Anterior cingulate cortex (tissue), 58 donors: ENCODE data around the gene COL24A1.
"Not testable (repeated sequence)": the region's sequence is repeated elsewhere in the genome, so short reads cannot be mapped to it uniquely, and the experiment has no call there.

Source experiments
- DNase-seq, 58 donors: peaks; one replicate each; lab custom pipeline; 2025; lab: John Stamatoyannopoulos, UW

The COL24A1 gene

DNA sequence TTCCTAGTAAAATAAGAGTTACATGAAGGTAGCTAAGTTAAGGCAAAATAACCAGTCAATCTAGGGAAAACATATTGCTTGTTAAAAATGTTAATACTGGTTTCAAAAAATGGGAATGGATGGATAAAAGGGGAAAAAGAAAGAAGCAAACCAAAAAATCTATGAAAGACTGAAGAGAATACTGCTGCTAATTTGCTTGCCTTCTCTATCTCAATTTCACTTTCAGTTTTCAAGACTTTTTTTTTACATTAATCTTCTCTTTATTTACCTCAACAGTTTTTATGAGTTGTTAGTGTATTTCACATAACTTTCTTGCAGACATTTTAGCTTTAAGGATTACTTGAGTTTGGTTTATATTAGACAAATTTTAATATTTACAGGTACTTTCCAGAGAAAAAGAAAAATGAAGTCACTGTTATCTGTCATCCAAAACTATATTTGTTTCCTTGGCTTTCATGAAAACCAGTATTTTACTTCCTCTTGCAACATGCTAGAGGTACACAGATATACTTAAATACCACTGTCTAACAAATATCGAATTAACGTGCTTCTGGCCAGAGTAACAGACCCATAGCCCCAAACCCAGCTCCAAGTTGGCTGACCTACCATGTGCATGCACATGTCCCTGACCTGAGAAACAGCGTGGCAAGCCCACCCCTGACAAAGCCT, 70.7 kb downstream of the COL24A1 start:
- DNase-seq: no peak

DNA sequence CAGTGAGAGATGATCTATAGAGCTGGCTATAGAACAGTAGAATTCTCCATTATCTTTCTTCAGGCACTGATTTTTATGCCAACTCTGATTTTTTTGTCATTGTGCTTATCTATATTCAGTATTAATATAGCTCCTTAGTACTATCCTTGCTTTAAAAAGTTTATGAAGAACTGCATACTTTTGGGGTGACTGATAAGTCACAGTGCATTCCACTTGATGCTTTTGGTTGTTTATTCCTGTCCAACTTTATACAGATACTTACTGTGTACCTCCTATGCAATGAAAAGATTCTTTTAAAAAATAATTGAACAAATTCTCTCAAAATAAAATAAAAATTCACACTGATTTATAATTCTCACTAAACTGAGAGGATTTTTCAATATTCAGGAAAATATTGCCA, 71.6 kb downstream of the COL24A1 start:
- no peak for DNase-seq

DNA sequence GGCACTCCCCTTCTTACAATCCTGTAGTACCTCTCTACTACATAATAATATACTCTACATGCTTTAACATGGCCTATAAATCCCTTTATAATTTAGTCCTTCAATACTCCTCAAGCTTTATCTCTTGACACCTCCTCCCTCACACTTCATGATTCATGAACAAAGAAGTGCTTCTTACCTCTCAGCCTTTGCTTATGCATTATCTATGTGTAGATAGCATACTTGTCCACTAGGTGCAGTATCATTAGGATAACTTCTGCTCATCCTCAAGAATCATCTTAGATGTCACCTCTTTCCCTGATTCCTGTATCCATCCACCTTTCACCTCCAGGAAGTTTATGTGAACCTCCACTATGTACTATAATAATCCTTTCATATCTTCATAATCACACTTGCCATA, 74.4 kb downstream of the COL24A1 start:
- no peak for DNase-seq

DNA sequence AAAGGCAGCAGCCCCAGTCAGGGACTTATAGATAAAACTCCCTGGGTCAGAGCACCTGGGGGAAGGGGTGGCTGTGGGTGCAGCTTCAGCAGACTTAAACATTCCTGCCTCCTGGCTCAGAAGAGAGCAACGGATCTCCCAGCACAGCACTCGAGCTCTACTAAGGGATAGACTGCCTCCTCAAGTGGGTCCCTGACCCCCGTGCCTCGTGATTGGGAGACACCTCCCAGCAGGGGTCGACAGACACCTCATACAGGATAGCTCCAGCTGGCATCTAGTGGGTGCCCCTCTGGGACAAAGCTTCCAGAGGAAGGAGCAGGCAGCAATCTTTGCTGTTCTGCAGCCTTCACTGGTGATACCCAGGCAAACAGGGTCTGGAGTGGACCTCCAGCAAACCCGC, 84.1 kb downstream of the COL24A1 start:
- DNase-seq: not testable (repeated sequence)

DNA sequence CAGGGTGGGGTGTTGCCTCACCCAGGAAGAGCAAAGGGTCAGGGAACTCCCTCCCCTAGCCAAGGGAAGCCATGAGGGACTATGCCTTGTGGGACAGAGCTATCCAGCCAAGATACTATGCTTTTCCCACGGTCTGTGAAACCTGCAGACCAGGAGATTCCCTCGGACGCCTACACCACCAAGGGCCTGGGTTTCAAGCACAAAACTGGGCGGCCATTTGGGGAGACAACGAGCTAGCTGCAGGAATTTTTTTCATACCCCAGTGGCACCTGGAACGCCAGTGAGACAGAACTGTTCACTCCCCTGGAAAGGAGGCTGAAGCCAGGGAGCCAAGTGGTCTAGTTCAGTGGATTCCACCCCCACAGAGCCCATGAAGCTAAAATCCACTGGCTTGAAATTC, 84.7 kb downstream of the COL24A1 start:
- DNase-seq: not testable (repeated sequence)

DNA sequence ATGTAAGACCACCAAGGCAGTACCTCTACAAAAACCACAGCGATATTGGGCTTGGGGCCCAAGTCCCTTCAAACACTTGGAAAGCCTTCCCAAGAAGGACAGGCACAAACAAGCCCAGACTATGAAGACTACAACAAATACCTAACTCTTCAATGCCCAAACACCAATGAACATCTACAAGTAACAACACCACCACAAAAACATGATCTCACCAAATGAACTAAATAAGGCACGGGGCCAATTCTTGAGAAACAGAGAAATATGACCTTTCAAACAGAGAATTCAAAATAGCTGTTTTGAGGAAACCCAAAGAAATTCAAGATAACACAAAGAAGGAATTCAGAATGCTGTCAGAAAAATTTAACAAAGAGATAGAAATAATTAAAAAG, 86.8 kb downstream of the COL24A1 start:
- DNase-seq: no peak

DNA sequence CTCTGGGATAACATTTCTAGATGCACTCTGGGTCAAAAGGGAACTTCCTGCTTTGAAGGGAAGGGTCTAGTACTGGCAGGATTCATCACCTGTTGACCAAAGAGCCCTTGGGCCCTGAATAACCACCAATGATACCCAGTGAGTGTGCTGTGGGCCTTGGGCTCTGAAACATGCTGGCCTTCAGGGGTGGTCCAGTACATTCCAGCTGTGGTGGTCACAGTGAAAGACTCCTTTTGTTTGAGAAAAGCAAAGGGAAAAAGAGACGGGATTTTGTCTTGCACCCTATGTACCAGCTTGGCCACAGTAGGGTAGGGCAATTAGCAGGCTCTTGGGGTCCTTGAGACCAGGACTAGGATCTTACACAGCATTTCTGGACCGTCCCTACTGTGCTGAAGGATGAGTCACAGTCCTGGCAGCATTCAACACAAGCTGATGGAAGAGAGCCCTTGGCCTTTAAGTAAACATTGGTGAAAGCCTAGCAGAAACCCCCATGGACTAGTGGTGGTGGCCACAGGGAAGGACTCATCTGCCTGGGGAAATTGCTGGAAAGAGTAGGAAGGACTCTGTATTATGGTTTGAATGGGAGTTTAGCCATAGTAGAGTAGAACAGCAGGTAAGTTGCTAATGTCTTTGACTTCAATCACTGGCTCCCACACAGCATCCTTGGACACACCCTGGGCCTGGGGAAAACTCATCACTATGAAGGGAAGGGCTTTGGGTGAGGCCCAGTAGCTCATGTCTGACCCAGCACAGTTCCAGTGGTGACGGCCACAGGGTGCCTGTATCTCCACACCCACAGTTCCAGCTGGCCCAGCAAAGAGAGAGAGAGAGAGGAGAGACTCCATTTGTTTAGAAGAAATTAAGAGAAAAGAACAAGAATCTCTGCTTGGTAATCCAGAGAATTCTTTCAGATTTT, 87.5 kb downstream of the COL24A1 start:
- DNase-seq: no peak

DNA sequence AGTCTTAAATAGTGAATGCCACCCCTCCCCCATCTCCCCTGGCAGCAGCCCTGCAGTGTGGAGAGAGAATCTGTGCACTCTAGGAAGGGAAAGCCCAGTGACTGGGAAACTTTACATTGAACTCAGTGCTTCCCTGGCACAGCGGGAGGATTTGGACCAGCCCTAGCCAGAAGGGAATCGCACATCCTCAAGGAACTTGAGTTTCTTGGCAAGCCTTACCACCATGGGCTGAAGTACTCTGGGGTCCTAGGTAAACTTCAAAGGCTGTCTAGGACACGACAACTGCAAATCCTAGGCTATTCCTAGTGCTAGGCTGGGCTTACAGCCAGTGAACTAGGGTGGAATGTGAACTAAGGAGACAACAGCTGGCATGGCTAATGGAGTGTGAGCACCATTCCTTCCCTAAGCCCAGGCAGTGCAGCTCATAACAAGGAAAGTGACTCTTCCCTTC, 88.3 kb downstream of the COL24A1 start:
- no peak for DNase-seq

DNA sequence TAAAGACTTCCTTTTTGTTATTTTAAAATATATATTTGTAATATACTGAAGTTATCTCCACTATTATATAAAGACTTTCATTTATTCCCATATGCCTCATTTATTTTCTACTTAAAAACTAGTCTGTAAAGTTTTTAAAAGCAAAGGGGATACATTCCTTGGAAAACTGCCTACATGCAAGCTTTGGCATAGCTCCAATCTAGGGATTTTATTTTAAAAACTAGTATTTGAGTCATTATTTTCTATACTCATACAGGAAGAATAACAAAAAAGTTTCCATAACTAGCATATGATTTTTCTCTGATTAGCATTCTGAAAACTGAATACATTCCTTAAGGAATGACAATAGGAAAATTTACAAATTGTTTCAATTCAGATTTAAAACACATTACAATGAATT, 88.9 kb downstream of the COL24A1 start:
- DNase-seq: no peak

DNA sequence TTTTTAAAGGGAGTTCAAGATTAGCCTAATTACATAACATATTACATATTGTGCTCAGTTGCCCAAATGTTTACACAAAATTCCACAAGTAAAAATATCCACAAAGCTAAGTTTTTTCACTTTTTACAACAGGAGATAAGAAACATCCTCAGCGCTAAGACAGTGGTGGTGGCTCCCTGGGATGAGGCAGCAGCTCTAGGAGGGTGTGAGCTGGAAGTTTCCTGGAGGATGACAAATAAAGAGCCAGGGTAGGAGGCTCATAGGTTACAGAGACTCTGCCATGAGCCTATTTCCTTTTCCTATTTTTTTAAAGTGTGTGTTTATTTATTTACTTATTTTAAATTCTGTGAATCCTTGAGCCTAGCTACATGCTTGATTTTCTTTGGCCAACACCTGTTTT, 91.7 kb downstream of the COL24A1 start:
- no peak for DNase-seq

DNA sequence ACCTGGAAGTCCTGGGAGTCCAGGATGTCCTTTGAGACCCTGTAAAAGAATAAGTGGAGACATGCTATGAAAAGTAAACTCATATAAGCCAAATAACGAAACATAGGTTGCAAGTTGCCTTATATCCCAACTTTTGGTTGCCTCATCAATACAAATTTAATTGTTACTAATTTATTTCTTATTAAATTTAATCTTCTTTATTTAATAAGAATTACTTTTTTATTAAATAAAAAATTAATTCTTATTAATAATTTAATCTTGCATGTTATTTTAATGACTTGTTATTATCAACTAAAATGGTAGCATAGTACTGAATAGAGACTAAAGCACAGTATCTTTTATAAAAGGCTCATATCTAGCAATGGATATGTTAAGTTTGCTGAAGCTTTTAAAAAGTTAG, 92.9 kb downstream of the COL24A1 start:
- no peak for DNase-seq

DNA sequence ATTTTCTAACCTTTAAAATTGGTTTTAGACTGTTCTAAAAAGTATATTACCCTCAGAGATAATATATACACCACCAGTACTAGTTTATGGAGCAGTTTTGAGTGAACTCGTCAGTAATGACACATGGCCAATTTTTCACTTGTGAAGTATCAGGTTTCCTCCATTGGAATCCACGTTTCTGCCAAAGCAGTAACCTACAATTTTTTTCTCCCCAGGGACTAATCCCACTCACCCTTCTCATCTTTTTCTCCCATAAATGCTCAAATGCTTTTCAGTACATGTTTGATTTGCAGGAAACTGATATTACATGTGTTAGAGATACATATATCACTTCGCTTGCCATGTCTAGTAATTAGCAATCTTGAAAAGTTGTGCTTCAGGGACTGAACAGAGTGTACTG, 94.1 kb downstream of the COL24A1 start:
- no peak for DNase-seq

DNA sequence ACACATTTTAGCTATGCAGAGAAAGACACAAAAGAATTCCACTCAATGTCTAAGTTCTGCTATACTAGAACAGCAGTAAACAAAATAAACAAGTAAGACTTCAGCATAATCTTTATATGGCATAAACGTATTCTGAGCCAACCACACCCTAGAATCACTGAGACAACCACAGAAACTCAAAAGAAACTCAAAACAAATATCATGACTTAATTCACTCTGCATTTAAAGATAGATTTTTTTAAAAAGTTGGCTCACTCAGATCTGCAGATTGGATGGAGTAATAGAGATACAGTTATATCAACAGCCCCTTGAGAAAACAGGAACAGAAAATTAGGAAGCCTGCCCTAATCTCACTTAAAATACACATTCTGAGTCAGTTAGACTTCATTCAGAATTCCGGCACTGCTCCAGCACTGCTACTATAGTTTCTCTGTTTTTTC, 95.0 kb downstream of the COL24A1 start:
- DNase-seq: no peak

DNA sequence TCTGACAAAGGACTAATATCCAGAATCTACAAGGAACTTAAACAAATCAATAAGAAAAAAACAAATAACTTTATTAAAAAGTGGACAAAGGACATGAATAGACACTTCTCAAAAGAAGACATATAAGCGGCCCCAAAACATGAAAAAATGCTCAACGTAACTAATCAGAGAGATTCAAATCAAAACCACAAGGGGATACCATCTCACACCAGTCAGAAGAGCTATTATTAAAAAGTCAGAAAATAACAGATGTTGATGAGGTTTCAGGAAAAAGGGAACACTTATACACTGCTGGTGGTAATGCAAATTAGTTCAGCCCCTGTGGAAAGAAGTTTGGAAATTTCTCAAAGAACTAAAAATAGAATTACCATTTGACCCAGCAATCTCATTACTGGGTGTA, 102.2 kb downstream of the COL24A1 start:
- no peak for DNase-seq

DNA sequence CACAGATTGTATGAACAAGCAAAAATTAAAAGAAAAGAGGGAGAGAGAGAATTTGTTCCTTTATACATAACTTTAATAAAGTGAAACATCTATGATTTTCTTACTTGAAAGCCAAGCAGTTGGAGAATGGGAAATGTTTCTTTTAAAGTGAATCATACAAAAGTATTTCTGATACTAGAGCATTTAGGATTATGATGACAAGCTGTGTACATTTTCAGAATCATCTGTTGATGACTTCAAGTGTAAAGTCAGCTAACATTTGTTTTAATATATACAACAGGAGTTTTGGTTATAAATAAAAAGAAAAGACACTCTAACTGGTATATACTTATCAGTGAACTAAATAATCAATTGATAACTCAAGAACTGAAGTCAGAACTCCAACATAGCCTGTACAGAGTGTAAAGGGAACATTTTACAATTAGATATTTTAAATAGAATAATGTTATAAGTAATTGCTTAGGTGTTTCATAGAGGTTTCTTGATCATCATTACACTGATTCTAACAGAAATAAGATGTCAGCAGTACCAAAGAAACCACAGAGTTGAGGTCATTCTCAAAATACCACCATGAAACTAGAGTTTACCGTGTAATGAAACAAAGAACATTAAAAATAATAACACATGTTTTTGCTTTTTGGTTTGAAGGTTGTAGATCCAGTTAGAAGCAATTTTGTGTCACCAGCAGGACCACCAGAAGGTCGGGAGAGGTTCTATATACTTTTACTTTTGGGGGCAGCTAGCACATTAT, 103.4 kb downstream of the COL24A1 start:
- DNase-seq: no peak

DNA sequence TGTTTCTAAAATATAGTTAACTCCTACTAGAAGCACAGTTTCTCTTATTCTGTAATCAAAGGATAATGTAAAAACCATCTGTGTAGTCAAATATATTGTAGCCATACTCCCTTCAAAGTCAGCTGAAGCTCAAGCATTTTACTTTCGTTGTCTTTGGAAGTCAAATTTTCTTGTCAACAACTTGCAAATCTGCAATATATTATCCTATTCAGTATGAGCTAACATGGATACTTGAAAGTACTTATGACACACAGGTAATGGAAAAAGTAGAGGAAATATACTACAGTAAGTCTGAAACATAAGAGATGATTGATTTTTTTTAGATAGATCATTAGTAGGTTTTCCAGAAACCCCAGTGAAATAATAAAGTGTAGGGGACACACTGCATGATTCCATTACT, 121.5 kb downstream of the COL24A1 start:
- no peak for DNase-seq

DNA sequence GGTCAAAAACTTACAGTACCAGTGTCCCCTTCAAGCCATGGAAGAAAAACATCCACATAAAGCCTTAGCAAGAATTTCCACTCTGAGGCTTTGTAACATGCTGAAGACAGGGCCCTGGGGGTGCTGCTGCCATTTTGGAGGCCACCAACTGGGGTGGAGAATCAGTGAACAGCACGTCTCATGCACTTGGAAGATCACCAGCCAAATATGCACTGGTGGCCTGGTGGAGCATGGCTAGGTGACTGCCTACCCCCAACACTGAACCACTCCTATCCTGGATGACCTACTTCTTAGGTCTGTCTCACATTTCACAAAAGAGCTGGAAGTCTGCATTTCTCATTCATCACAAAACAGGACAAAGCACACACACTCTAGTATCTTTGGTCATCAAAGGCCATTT, 126.4 kb downstream of the COL24A1 start:
- no peak for DNase-seq

DNA sequence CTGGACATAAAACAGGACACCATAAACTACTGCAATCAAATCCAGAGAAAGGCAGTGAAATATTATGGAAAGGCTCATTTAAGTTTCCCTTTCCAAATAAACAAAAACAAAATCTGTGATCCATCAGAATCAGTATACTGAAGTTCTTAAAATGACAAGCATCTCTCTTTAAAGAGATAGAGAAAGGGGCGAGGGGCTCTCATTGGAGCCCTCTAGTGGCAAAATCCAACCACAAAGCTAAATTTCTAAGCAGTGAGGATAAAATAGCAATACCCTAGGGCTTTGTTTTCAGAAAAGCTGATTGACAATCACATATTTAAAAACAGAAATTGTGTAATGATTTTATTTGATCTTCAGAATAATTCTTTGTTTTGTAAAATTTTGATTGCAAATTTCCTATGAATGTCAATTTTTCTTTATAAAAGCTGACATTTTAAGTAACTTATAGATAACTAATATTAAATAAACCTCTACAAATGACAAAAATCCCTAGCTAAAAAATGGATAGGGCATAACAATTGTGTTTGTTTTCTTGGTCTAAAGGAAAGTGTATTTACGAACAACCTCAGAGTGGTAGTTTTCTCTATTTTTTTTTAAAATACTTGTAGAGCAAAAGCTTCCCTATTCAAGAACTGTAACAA, 138.2 kb downstream of the COL24A1 start:
- peak in 4 of 58 donors; percentile 0 to 2 (median 1) for DNase-seq

DNA sequence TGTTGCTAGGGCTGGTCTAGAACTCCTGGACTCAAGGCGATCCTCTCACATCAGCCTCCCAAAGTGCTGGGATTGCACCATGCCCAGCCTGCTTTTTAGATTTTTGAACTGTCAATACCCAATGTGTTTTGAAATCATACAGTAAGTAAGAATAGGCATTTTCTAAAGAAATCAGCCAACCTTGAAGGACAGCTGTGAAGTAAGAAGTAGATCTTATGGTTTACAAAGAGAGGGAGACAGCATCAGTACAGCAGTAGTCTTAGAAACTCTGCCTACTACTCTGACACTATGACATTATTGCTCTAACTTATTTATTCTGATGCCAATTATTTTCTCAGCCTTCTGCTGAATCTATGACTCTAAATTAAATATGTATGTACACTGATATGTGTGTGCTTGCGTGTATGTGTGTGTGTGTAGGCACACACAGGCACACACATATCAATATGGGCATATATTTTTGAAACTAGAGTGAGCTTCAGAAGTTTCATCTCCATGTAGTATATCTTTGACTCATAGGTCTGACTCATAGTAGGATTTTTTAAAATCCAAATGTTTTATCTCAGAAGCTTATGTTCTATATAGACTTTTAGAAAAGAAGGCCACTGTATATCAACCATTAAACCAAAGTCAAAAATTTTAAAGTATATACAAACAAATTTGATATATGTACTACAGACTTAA, 140.4 kb downstream of the COL24A1 start:
- no peak for DNase-seq

DNA sequence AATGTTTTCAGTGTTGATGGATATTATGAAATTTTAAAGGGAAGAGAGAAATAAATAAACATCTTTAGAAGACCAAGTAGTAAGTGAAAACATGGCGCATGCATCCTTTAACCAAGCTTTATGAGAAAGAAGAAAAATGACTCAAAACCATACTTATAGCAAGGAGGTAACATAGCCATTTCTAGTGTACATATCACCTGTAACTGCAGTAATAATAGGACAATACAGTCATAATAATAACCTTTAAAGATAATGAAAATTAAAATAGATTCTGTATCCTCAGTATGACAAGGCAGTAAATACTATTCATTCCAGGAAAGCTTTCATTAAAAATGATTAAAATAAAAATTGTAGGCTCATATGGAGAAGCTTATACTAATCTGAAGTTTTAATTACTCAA, 141.2 kb downstream of the COL24A1 start:
- no peak for DNase-seq
